ENCODE measurements around the gene CBX1. TPM values are rescaled to one million over a fixed set of nuclear protein-coding genes. Genes with fewer than 3 reads are reported as not detected.
A peak's percentile ranks its signal among the peaks of the same experiment; 100 is the strongest.

CBX1 gene
- total and polyA plus RNA-seq, 2 of the 13 experiments (the other 11 are each of a cell fraction or from before 2014, with no cell fraction given): 17.8 to 108 TPM

DNA sequence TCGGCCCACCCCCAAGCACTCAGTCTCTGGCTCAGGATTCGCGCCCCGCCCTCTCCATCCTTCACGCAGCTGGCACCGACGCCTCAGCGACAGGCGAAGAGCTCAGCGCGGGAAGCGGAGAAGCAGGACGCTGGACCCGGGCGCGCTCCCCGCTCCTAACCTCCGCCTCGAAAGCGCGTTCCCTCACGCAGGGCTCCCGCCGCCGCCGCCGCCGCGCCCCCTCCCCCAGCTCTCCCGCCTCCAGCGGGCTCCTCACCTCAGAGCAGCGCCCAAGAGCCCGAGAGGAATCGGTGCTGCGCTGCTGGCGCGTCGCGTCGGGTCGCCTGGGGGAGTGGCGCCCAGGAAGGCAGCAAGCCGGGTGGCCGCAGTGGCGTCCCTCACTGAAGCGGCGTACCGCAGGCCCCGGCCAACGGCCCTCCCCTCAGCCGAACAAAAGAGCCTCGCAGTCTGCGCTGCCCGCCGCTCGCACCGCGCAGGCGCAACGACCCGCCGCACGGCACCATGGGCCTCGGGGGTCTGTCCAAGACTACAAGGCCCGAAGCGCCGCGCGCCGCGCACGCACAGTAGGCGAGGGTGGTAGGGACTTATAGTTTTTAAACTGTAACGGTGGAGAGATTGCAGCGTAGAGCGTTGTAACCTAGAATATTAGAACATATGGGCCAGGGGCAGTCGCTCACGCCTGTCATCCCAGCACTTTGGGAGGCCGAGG lies at the start of gene CBX1 (continued):
- TF ChIP-seq ZNF326 (CRISPR knock-in tag; IDR thresholded peaks at IDR 0.05; ENCODE audit: borderline replicate concordance) (peak; percentile 25; the same call in 1 of the 2 replicates), DNMT1 (CRISPR knock-in tag; IDR thresholded peaks at IDR 0.05) (peak; percentile 95; the same call in 1 of the 2 replicates), THYN1 (CRISPR knock-in tag; IDR thresholded peaks at IDR 0.05; ENCODE audit: borderline replicate concordance, low read depth) (no peak), KLF11 (CRISPR knock-in tag; IDR thresholded peaks at IDR 0.05) (0 out of 2 replicates have a peak, but pooled peaks have one; percentile 24), ZNF644 (CRISPR knock-in tag; IDR thresholded peaks at IDR 0.05; ENCODE audit: low read depth) (no peak), HMGA1 (CRISPR knock-in tag; conservative IDR thresholded peaks at IDR 0.05) (no peak), NR2F6 (IDR thresholded peaks at IDR 0.05) (no peak), NR2F6 (CRISPR knock-in tag; IDR thresholded peaks at IDR 0.05) (0 out of 2 replicates have a peak, but pooled peaks have one; percentile 18), ZFYVE20 (CRISPR knock-in tag; IDR thresholded peaks at IDR 0.05; ENCODE audit: borderline replicate concordance, low read depth) (0 out of 2 replicates have a peak, but pooled peaks have one; percentile 53), STAG1 (CRISPR knock-in tag; IDR thresholded peaks at IDR 0.05) (no peak), ZNF30 (CRISPR knock-in tag; IDR thresholded peaks at IDR 0.05) (no peak), FOXJ3 (CRISPR knock-in tag; IDR thresholded peaks at IDR 0.05; ENCODE audit: borderline replicate concordance) (peak; percentile 29; the same call in 1 of the 2 replicates), IRX3 (CRISPR knock-in tag; IDR thresholded peaks at IDR 0.05; ENCODE audit: borderline replicate concordance, low read depth) (no peak), PCBP2 (optimal IDR thresholded peaks at IDR 0.05; ENCODE audit: low read depth, low read length, poor library complexity, severe bottlenecking) (no peak), ZSCAN12 (CRISPR knock-in tag; IDR thresholded peaks at IDR 0.05) (0 out of 2 replicates have a peak, but pooled peaks have one; percentile 32), ZNF24 (IDR thresholded peaks at IDR 0.05) (no peak), PPARG (CRISPR knock-in tag; conservative IDR thresholded peaks at IDR 0.05) (peak; percentile 34; the same call in 1 of the 2 replicates), ZNF678 (CRISPR knock-in tag; IDR thresholded peaks at IDR 0.05) (peak; percentile 93), MEF2D (CRISPR knock-in tag; IDR thresholded peaks at IDR 0.05) (no peak; the same call in 1 of the 2 replicates), ZNF383 (CRISPR knock-in tag; IDR thresholded peaks at IDR 0.05; ENCODE audit: borderline replicate concordance) (no peak), ZNF143 (CRISPR knock-in tag; IDR thresholded peaks at IDR 0.05) (peak; percentile 99)
- TF ChIP-seq, protein P1, sequence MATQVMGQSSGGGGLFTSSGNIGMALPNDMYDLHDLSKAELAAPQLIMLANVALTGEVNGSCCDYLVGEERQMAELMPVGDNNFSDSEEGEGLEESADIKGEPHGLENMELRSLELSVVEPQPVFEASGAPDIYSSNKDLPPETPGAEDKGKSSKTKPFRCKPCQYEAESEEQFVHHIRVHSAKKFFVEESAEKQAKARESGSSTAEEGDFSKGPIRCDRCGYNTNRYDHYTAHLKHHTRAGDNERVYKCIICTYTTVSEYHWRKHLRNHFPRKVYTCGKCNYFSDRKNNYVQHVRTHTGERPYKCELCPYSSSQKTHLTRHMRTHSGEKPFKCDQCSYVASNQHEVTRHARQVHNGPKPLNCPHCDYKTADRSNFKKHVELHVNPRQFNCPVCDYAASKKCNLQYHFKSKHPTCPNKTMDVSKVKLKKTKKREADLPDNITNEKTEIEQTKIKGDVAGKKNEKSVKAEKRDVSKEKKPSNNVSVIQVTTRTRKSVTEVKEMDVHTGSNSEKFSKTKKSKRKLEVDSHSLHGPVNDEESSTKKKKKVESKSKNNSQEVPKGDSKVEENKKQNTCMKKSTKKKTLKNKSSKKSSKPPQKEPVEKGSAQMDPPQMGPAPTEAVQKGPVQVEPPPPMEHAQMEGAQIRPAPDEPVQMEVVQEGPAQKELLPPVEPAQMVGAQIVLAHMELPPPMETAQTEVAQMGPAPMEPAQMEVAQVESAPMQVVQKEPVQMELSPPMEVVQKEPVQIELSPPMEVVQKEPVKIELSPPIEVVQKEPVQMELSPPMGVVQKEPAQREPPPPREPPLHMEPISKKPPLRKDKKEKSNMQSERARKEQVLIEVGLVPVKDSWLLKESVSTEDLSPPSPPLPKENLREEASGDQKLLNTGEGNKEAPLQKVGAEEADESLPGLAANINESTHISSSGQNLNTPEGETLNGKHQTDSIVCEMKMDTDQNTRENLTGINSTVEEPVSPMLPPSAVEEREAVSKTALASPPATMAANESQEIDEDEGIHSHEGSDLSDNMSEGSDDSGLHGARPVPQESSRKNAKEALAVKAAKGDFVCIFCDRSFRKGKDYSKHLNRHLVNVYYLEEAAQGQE (IDR thresholded peaks at IDR 0.05; ENCODE audit: borderline replicate concordance in 1 of 2, low read depth in 1 of 2, low read length in 2 of 2): no peak; a peak in 1 of 4 replicates
- TF ChIP-seq, protein P2, sequence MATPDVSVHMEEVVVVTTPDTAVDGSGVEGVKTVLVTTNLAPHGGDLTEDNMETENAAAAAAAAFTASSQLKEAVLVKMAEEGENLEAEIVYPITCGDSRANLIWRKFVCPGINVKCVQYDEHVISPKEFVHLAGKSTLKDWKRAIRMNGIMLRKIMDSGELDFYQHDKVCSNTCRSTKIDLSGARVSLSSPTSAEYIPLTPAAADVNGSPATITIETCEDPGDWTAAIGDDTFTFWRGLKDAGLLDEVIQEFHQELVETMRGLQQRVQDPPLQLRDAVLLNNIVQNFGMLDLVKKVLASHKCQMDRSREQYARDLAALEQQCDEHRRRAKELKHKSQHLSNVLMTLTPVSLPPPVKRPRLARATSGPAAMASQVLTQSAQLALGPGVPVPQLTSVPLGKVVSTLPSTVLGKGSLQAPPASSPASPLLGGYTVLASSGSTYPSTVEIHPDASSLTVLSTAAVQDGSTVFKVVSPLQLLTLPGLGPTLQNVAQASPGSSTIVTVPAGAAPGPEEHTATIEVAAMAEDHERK (CRISPR knock-in tag; IDR thresholded peaks at IDR 0.05; ENCODE audit: low read depth): peak; percentile 87
- TF ChIP-seq, protein P3, sequence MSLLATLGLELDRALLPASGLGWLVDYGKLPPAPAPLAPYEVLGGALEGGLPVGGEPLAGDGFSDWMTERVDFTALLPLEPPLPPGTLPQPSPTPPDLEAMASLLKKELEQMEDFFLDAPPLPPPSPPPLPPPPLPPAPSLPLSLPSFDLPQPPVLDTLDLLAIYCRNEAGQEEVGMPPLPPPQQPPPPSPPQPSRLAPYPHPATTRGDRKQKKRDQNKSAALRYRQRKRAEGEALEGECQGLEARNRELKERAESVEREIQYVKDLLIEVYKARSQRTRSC (CRISPR knock-in tag; IDR thresholded peaks at IDR 0.05; ENCODE audit: low read depth): no peak; the same call in 1 of the 2 replicates
- TF ChIP-seq, protein P4, sequence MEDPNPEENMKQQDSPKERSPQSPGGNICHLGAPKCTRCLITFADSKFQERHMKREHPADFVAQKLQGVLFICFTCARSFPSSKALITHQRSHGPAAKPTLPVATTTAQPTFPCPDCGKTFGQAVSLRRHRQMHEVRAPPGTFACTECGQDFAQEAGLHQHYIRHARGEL (CRISPR knock-in tag; IDR thresholded peaks at IDR 0.05): 0 out of 2 replicates have a peak, but pooled peaks have one; percentile 6
